Measurements from ENCODE around the gene ASIC4.

Gene ASIC4

DNA sequence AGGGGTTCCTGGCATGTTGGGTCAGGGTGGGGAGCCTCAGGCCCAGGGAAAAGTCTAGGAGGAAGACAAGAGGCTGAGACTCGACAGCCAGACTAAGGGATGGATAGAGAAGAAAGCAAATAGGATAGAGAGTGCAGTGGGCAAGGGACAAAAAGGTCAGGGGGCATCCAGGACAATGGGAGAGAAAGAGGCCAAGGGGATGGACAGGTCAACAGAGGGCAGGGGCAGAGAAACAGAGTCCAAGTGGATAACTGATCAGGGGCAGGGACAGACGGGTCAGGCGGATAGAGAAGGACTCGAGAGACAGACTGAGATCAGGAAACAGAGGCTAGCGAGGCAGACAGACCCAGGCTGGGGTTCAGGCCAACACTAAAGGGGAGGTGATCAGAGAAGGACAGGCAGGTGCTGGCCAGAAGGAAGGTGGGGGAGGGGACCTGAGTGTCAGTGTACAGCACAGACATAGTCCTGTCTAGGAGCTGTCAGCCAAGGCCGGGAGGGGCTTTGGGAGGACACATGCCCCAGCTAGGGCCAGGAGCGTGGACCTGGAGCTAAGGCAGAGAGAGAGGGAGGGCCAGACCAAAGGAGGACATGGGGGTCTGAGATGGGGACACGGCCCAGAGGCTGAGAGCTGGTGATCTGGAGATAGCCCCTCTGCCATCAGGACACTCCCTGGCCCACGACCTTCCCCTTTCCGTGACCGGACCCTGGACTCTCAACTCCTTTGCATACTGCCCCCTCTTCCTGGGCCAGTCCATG is 12.2 kb downstream of the ASIC4 start:
- DNase-seq (ENCODE audit: low read depth), result no peak
- H3K4me3 ChIP-seq (ENCODE audit: low read depth, low read length), result no peak overlapping the region
- TF ChIP-seq, protein P1, sequence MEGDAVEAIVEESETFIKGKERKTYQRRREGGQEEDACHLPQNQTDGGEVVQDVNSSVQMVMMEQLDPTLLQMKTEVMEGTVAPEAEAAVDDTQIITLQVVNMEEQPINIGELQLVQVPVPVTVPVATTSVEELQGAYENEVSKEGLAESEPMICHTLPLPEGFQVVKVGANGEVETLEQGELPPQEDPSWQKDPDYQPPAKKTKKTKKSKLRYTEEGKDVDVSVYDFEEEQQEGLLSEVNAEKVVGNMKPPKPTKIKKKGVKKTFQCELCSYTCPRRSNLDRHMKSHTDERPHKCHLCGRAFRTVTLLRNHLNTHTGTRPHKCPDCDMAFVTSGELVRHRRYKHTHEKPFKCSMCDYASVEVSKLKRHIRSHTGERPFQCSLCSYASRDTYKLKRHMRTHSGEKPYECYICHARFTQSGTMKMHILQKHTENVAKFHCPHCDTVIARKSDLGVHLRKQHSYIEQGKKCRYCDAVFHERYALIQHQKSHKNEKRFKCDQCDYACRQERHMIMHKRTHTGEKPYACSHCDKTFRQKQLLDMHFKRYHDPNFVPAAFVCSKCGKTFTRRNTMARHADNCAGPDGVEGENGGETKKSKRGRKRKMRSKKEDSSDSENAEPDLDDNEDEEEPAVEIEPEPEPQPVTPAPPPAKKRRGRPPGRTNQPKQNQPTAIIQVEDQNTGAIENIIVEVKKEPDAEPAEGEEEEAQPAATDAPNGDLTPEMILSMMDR (IDR thresholded peaks at IDR 0.05; ENCODE audit: insufficient read depth, low read depth, low read length, missing control alignments), result no peak

DNA sequence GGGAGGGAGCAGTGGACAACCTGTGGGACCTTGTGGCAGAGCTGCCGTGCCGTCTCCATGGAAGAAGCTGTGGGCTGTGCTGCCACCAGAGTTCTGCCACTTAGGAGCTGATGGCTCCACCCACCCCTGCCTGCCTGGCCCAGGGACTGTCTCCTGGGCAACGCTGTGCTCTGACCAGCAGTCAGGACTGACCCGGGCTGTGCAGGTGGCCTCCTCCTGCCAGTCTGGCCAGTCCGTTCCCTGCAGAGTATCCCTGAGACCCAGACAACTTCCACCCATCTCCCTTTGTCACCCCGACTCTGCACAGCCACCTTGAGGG is 12.8 kb downstream of the ASIC4 start:
- no peak for DNase-seq (ENCODE audit: low read depth)
- TF ChIP-seq, protein P1 (IDR thresholded peaks at IDR 0.05; ENCODE audit: insufficient read depth, low read depth, low read length, missing control alignments), result no peak
- H3K4me3 ChIP-seq (ENCODE audit: low read depth, low read length), result no peak overlapping the region

DNA sequence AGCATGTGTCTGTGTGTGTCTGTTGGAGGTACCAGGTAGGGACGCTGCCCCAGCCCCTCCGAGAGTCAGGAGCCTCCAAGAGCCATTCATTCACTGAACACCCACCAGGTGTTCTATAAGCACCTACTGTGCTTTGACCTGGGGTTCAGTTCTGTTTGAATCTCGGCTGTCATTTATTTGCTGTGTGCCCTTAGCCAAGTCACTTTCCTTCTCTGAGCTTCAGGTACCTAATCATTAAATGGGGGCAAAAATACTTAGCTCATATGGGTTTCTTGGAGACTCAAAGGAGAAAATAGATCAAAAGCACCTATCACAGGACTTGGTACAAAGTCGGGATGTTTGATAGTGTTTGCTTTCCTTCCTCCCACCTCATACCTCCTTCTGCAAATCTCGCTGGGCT is 13.2 kb downstream of the ASIC4 start:
- no peak for DNase-seq (ENCODE audit: low read depth)
- no peak overlapping the region for H3K4me3 ChIP-seq (ENCODE audit: low read depth, low read length)
- TF ChIP-seq, protein P1 (IDR thresholded peaks at IDR 0.05; ENCODE audit: insufficient read depth, low read depth, low read length, missing control alignments), result no peak

DNA sequence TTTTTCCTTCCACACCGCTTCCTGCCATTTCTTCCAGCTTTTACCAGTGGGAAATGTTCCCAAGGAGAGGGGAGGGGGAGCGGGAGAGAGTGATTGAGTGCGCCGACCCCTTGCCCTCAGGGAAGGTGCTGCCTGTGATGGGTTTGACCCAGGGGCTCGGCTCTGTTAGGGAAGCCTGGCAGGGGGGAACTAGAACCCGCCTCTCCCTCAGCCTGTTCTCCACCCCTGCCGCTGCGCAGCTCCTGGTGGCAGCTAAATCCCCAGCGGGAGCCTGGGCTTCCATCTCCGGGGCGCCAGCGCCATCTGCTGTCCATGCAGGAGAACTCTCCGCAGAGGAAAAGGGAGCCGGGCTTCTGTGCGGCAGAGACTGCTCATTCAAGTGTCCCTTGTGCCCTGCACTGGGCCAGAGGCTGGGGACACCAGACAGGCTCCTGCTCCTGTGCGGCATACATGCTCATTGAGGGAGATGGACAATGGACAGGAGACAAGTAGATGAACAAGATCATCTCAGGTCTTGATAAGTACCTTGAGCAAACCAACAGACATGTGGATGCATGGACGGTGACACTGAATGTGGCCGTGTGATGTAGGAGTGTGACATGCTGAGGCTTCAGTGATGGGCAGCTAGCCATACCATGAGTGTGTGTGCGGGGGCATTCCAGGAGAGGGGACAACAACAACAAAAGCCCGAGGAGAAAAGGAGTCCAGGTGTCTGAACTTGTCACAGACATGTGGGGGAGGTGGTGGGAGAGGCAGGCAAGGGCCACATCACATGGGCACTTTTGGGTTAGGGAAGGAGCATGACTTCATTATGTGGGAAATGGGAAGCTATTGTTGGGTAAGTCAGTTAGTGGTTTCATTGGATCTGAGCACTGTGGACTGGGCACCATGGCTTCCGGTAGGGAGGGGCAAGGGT is 16.0 kb downstream of the ASIC4 start:
- TF ChIP-seq, protein P1 (IDR thresholded peaks at IDR 0.05; ENCODE audit: insufficient read depth, low read depth, low read length, missing control alignments), result peak; percentile 96
- no peak overlapping the region for H3K4me3 ChIP-seq (ENCODE audit: low read depth, low read length)
- DNase-seq (ENCODE audit: low read depth), result peak; percentile 86

DNA sequence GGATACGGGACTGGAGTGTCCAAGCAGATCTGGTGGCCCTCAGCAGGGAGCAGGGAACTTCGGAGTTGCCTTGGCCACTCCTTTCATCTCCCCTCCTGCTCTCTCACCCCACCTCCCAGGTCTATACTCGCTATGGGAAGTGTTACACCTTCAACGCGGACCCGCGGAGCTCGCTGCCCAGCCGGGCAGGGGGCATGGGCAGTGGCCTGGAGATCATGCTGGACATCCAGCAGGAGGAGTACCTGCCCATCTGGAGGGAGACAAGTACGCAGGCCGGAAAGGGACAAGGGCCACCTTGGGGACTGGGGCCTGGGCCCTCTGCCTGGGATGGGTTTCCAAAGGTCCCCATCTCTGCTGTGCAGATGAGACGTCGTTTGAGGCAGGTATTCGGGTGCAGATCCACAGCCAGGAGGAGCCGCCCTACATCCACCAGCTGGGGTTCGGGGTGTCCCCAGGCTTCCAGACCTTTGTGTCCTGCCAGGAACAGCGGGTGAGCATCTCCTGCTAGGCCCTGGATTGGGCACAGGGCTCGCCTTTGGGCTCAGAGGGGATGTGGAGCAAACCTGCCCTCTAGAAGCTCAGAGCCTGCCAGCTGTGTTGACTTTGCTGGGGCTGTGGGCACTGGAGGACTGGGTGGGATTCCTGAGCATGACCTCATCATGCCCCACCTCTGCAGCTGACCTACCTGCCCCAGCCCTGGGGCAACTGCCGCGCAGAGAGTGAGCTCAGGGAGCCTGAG is 17.5 kb downstream of the ASIC4 start:
- no peak for DNase-seq (ENCODE audit: low read depth)
- H3K4me3 ChIP-seq (ENCODE audit: low read depth, low read length), result no peak overlapping the region
- TF ChIP-seq, protein P1 (IDR thresholded peaks at IDR 0.05; ENCODE audit: insufficient read depth, low read depth, low read length, missing control alignments), result no peak

DNA sequence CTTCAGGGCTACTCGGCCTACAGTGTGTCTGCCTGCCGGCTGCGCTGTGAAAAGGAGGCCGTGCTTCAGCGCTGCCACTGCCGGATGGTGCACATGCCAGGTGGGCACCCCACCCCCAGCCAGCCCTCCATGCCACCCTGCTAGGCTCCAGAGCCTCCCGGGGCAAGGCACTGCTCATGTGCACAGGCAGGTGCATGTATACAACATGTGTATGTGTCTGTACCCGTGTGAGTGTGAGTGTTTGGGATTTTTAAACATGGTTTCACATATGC is 18.0 kb downstream of the ASIC4 start:
- H3K4me3 ChIP-seq (ENCODE audit: low read depth, low read length), result no peak overlapping the region
- TF ChIP-seq, protein P1 (IDR thresholded peaks at IDR 0.05; ENCODE audit: insufficient read depth, low read depth, low read length, missing control alignments), result no peak
- no peak for DNase-seq (ENCODE audit: low read depth)

Measured in GM12865 (cell line).